Neural progenitor cell (in vitro differentiated cells): ENCODE data around the gene C9orf57. TPM values are rescaled to one million over a fixed set of nuclear protein-coding genes. Genes with fewer than 3 reads are reported as not detected.

Source experiments
- DNase-seq: peaks from one replicate; pipeline ENCODE4 v3.0.0-alpha.2; 2016; ENCODE audit warnings: low spot score
- H2AFZ ChIP-seq: fragments of 200-600 bp; sonication (generic); replicated peaks from 2 replicates; pipeline ENCODE4 v1.6.1; 2016; ENCODE audit warnings: antibody characterized with exemption
- H3F3A ChIP-seq: fragments of 200-600 bp; sonication (generic); 2 replicates; pipeline ENCODE4 v1.6.1; 2016; ENCODE audit warnings: antibody characterized with exemption, low read depth
- H3K27ac ChIP-seq: fragments of 200-600 bp; sonication (generic); 2 replicates; pipeline ENCODE4 v1.5.1; 2016; ENCODE audit warnings: mild to moderate bottlenecking
- H3K27me3 ChIP-seq: fragments of 200-600 bp; sonication (generic); 2 replicates; pipeline ENCODE4 v1.6.1; 2016; ENCODE audit warnings: mild to moderate bottlenecking, moderate library complexity
- H3K36me3 ChIP-seq: fragments of 200-600 bp; sonication (generic); 2 replicates; pipeline ENCODE4 v1.5.1; 2016
- H3K4me1 ChIP-seq: fragments of 200-600 bp; sonication (generic); 2 replicates; pipeline ENCODE4 v1.6.1; 2016; ENCODE audit warnings: mixed run types
- H3K4me2 ChIP-seq: fragments of 200-600 bp; sonication (generic); 2 replicates; pipeline ENCODE4 v1.6.1; 2016
- H3K4me3 ChIP-seq: fragments of 200-600 bp; sonication (generic); 2 replicates; pipeline ENCODE4 v1.5.1; 2016
- H3K79me2 ChIP-seq: fragments of 200-600 bp; sonication (generic); 2 replicates; pipeline ENCODE4 v1.6.1; 2016; ENCODE audit warnings: low read depth
- H3K9ac ChIP-seq: fragments of 200-600 bp; sonication (generic); 2 replicates; pipeline ENCODE4 v1.6.1; 2016
- H3K9me3 ChIP-seq: fragments of 200-600 bp; sonication (generic); 2 replicates; pipeline ENCODE4 v1.5.1; 2016; ENCODE audit warnings: low read depth
- H4K20me1 ChIP-seq: fragments of 200-600 bp; sonication (generic); 2 replicates; pipeline ENCODE4 v1.6.1; 2016; ENCODE audit warnings: low read depth
- H3K27ac Mint-ChIP-seq: 3 replicates; pipeline ENCODE4 v1.8.0; 2021; ENCODE audit warnings: mixed read lengths
- H3K27me3 Mint-ChIP-seq: 2 replicates; pipeline ENCODE4 v1.8.0; 2022; ENCODE audit warnings: low read depth, mild to moderate bottlenecking, inconsistent platforms, moderate library complexity, mixed read lengths; ENCODE audit not compliant: insufficient read depth
- H3K36me3 Mint-ChIP-seq: 3 replicates; pipeline ENCODE4 v1.8.0; 2021; ENCODE audit warnings: mixed read lengths
- H3K4me1 Mint-ChIP-seq: 3 replicates; pipeline ENCODE4 v1.8.0; 2021; ENCODE audit warnings: mixed read lengths
- H3K4me3 Mint-ChIP-seq: 3 replicates; pipeline ENCODE4 v1.8.0; 2021; ENCODE audit warnings: mild to moderate bottlenecking, moderate library complexity, mixed read lengths
- H3K9me3 Mint-ChIP-seq: 3 replicates; pipeline ENCODE4 v1.8.0; 2020; ENCODE audit warnings: mixed read lengths
- CTCF ChIP-seq: fragments of 200-600 bp; sonication (generic); IDR thresholded peaks from 2 replicates; pipeline ENCODE4 v1.5.1; 2017; ENCODE audit warnings: antibody characterized with exemption, mild to moderate bottlenecking
- EZH2 ChIP-seq: fragments of 200-600 bp; sonication (generic); IDR thresholded peaks from 2 replicates; pipeline ENCODE4 v1.6.1; 2017; ENCODE audit warnings: antibody characterized with exemption, mild to moderate bottlenecking, moderate library complexity
- EZH2phosphoT487 ChIP-seq: fragments of 200-600 bp; sonication (generic); IDR thresholded peaks from 2 replicates; pipeline ENCODE4 v1.6.1; 2017; ENCODE audit warnings: antibody characterized with exemption
- total RNA-seq: library from RNA; depleted of rRNA; stranded (reverse); fragments of >200 nt; gene quantifications from 2 replicates; pipeline ENCODE4 v1.2.3, GENCODE V29; 2015; ENCODE audit warnings: low replicate concordance

The C9orf57 gene
- total RNA-seq, 1 donor from 2014 or later: not detected

DNA sequence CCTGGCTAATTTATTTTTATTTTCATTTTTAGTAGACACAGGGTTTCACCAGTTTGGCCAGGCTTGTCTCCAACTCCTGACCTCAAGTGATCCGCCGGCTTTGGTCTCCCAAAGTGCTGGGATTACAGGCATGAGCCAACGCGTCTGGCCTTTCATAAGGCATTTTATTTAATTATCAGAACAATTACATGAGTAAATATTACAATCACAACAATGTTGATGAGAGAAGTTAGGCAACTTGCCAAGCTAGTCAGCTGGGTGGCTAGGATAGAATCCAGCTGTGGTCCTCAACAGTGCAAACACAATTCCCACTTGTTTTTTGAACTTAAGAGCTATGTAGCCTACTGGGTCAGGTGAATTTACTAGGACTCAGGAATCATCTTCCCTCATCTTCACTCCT, 22.0 kb downstream of the C9orf57 start:
- Mint-ChIP-seq H3K27ac (no peak overlapping the region), H3K9me3 (no peaks in the 10 kb centered on the region), H3K27me3 (no peaks in the 10 kb centered on the region), H3K36me3 (no peaks in the 10 kb centered on the region), H3K4me3 (no peak overlapping the region), H3K4me1 (peaks cover 6% of the 10 kb centered on the region)
- TF ChIP-seq EZH2phosphoT487: no peak
- no peak for TF ChIP-seq CTCF
- TF ChIP-seq EZH2: no peak
- Histone ChIP-seq H3K9me3 (no peaks in the 10 kb centered on the region), H3K27me3 (no peaks in the 10 kb centered on the region), H4K20me1 (no peaks in the 10 kb centered on the region), H3K4me2 (no peak overlapping the region), H2AFZ (no peak overlapping the region), H3K4me1 (no peaks in the 10 kb centered on the region), H3K9ac (no peak overlapping the region), H3K4me3 (no peak overlapping the region), H3K27ac (no peak overlapping the region), H3K79me2 (no peaks in the 10 kb centered on the region), H3K36me3 (no peaks in the 10 kb centered on the region), H3F3A (no peaks in the 10 kb centered on the region)
- DNase-seq: no peak

DNA sequence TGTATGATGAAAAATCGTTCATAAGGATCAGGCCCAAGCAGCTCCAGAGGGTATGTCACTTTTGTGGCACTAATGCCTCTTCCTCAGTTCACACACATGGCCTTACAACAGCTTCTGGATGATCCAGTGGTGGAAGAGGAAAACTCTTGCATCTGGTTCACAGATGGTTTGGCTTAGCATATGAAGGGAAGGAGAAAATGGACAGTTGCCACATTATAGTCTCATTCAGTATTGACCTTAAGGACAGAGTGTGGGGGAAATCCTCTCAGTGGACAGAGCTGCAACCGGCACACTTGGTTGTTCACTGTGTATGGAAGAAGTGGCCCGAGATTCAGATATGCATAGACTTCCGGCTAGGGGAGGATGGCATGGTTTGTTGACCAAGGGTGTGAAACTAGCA, 22.8 kb downstream of the C9orf57 start:
- Mint-ChIP-seq H3K4me1 (peaks cover 6% of the 10 kb centered on the region), H3K36me3 (no peaks in the 10 kb centered on the region), H3K27me3 (no peaks in the 10 kb centered on the region), H3K4me3 (no peak overlapping the region), H3K27ac (peak overlapping the region; percentile 57), H3K9me3 (no peaks in the 10 kb centered on the region)
- Histone ChIP-seq H2AFZ (no peak overlapping the region), H3K4me2 (no peak overlapping the region), H3K4me1 (no peaks in the 10 kb centered on the region), H3K9ac (no peak overlapping the region), H3K9me3 (no peaks in the 10 kb centered on the region), H3K27me3 (no peaks in the 10 kb centered on the region), H3F3A (no peaks in the 10 kb centered on the region), H3K36me3 (no peaks in the 10 kb centered on the region), H3K79me2 (no peaks in the 10 kb centered on the region), H3K4me3 (no peak overlapping the region), H4K20me1 (no peaks in the 10 kb centered on the region), H3K27ac (no peak overlapping the region)
- TF ChIP-seq EZH2 (no peak), CTCF (no peak), EZH2phosphoT487 (no peak)
- DNase-seq: no peak

DNA sequence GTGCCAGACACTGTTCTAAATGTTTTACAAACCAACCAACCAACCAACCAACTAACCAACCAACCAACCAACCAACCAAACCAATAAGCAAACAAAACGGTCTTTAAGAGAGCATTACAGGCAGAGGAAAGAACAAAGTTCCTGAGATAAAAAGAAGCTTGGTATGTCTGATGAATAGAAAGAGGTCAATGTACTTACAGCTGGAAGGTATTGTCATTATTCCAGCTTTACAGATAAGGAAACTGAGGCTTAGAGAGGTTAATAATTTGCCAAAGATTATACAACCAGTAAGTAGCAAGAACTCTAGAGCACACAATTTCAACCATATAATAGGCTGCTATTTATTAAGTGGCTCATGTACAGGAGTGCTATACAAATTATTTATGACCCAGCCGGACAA, 29.6 kb downstream of the C9orf57 start:
- H4K20me1 ChIP-seq: no peaks in the 10 kb centered on the region
- Mint-ChIP-seq H3K9me3 (peaks cover 6% of the 10 kb centered on the region), H3K4me3 (no peak overlapping the region), H3K27ac (no peak overlapping the region), H3K36me3 (no peaks in the 10 kb centered on the region), H3K27me3 (no peaks in the 10 kb centered on the region), H3K4me1 (peaks cover under 1% of the 10 kb centered on the region)
- no peaks in the 10 kb centered on the region for H3K27me3 ChIP-seq
- H3K27ac ChIP-seq: no peak overlapping the region
- DNase-seq: no peak
- no peak overlapping the region for H3K4me2 ChIP-seq
- no peak overlapping the region for H3K4me3 ChIP-seq
- no peaks in the 10 kb centered on the region for H3F3A ChIP-seq
- H3K4me1 ChIP-seq: no peaks in the 10 kb centered on the region
- H2AFZ ChIP-seq: no peak overlapping the region
- H3K36me3 ChIP-seq: no peaks in the 10 kb centered on the region
- H3K9me3 ChIP-seq: no peaks in the 10 kb centered on the region
- TF ChIP-seq EZH2phosphoT487 (no peak), EZH2 (no peak), CTCF (no peak)
- H3K9ac ChIP-seq: no peak overlapping the region
- no peaks in the 10 kb centered on the region for H3K79me2 ChIP-seq

DNA sequence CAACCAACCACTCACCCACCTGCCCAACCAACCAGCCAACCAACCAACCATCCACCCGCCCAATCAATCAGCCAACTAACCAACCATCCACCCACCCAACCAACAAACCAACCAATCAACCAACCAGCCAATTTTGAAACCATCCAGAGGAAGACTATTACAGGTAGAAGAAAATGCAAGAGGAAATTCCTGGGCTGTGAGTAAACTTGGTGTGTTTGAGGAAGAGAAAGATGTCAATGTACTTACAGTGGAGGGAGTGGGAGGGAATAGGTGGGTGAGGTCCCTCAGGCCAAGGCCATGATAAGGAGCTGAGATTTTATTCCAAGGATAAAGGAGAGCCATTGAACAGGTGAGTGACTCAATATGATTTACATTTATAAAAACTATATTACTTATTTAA, 30.4 kb downstream of the C9orf57 start:
- Histone ChIP-seq H3K27me3 (no peaks in the 10 kb centered on the region), H3K4me2 (no peak overlapping the region), H3K36me3 (no peaks in the 10 kb centered on the region), H3K4me1 (no peaks in the 10 kb centered on the region), H3K79me2 (no peaks in the 10 kb centered on the region), H3K9ac (no peak overlapping the region), H2AFZ (no peak overlapping the region), H3F3A (no peaks in the 10 kb centered on the region), H3K4me3 (no peak overlapping the region), H4K20me1 (no peaks in the 10 kb centered on the region), H3K27ac (no peak overlapping the region), H3K9me3 (no peaks in the 10 kb centered on the region)
- peaks cover 6% of the 10 kb centered on the region for H3K9me3 Mint-ChIP-seq
- no peak for DNase-seq
- no peak overlapping the region for H3K27ac Mint-ChIP-seq
- H3K4me1 Mint-ChIP-seq: peaks cover 3% of the 10 kb centered on the region
- TF ChIP-seq CTCF: no peak
- no peak overlapping the region for H3K4me3 Mint-ChIP-seq
- H3K27me3 Mint-ChIP-seq: no peaks in the 10 kb centered on the region
- no peaks in the 10 kb centered on the region for H3K36me3 Mint-ChIP-seq
